Measurements from ENCODE around the gene CLRN1.

DNA sequence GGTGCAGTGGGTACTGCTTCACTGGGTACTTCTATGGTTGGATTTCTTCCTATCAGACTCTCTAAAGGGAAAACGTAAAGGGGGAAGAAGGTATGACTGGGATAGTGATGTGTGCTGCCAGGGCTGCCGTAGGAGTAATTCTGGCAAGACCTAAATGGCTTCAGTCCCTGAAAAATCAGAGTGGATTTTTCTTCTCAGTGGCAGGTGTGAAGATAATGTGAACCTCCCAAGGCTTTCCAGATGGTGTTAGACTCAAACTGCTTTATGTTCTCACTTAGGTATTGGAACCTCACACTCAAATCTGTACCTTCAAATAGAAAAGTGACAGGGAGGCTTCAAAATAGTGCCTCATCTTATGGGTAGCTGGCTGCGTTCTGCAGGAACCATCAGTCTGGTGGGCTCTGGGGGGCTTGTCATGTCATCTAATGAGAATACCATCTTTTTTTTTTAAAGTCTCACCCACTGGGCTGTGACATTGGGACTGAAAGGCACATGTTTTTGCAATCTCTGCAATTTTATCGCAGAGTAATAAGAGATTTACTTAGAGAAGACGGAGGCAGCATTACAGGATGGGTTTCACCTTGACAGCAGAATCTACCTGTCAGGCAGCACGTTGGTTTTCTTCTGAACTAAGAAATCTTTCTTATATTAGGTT lies 95.8 kb downstream of the CLRN1 start:
- TF ChIP-seq, protein P1, sequence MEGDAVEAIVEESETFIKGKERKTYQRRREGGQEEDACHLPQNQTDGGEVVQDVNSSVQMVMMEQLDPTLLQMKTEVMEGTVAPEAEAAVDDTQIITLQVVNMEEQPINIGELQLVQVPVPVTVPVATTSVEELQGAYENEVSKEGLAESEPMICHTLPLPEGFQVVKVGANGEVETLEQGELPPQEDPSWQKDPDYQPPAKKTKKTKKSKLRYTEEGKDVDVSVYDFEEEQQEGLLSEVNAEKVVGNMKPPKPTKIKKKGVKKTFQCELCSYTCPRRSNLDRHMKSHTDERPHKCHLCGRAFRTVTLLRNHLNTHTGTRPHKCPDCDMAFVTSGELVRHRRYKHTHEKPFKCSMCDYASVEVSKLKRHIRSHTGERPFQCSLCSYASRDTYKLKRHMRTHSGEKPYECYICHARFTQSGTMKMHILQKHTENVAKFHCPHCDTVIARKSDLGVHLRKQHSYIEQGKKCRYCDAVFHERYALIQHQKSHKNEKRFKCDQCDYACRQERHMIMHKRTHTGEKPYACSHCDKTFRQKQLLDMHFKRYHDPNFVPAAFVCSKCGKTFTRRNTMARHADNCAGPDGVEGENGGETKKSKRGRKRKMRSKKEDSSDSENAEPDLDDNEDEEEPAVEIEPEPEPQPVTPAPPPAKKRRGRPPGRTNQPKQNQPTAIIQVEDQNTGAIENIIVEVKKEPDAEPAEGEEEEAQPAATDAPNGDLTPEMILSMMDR (conservative IDR thresholded peaks at IDR 0.05; ENCODE audit: low read depth in 2 of 2), result no peak
- TF ChIP-seq EZH2phosphoT487 (IDR thresholded peaks at IDR 0.05; ENCODE audit: unreplicated experiment), result no peak
- TF ChIP-seq, protein P2, sequence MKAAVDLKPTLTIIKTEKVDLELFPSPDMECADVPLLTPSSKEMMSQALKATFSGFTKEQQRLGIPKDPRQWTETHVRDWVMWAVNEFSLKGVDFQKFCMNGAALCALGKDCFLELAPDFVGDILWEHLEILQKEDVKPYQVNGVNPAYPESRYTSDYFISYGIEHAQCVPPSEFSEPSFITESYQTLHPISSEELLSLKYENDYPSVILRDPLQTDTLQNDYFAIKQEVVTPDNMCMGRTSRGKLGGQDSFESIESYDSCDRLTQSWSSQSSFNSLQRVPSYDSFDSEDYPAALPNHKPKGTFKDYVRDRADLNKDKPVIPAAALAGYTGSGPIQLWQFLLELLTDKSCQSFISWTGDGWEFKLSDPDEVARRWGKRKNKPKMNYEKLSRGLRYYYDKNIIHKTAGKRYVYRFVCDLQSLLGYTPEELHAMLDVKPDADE (IDR thresholded peaks at IDR 0.05), result no peak
- no peak for TF ChIP-seq EZH2 (IDR thresholded peaks at IDR 0.05; ENCODE audit: low read depth, unreplicated experiment)
- no peak for TF ChIP-seq POLR2AphosphoS5 (IDR thresholded peaks at IDR 0.05; ENCODE audit: low read depth)
- TF ChIP-seq, protein P3, sequence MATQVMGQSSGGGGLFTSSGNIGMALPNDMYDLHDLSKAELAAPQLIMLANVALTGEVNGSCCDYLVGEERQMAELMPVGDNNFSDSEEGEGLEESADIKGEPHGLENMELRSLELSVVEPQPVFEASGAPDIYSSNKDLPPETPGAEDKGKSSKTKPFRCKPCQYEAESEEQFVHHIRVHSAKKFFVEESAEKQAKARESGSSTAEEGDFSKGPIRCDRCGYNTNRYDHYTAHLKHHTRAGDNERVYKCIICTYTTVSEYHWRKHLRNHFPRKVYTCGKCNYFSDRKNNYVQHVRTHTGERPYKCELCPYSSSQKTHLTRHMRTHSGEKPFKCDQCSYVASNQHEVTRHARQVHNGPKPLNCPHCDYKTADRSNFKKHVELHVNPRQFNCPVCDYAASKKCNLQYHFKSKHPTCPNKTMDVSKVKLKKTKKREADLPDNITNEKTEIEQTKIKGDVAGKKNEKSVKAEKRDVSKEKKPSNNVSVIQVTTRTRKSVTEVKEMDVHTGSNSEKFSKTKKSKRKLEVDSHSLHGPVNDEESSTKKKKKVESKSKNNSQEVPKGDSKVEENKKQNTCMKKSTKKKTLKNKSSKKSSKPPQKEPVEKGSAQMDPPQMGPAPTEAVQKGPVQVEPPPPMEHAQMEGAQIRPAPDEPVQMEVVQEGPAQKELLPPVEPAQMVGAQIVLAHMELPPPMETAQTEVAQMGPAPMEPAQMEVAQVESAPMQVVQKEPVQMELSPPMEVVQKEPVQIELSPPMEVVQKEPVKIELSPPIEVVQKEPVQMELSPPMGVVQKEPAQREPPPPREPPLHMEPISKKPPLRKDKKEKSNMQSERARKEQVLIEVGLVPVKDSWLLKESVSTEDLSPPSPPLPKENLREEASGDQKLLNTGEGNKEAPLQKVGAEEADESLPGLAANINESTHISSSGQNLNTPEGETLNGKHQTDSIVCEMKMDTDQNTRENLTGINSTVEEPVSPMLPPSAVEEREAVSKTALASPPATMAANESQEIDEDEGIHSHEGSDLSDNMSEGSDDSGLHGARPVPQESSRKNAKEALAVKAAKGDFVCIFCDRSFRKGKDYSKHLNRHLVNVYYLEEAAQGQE (IDR thresholded peaks at IDR 0.05; ENCODE audit: unreplicated experiment), result no peak
- no peak for TF ChIP-seq JUNB (IDR thresholded peaks at IDR 0.05; ENCODE audit: unreplicated experiment)
- no peak for TF ChIP-seq CREB1 (CRISPR knock-in tag; IDR thresholded peaks at IDR 0.05; ENCODE audit: low read depth)
- no peak for TF ChIP-seq STAT1 (IDR thresholded peaks at IDR 0.05; ENCODE audit: unreplicated experiment)
- TF ChIP-seq, protein P4, sequence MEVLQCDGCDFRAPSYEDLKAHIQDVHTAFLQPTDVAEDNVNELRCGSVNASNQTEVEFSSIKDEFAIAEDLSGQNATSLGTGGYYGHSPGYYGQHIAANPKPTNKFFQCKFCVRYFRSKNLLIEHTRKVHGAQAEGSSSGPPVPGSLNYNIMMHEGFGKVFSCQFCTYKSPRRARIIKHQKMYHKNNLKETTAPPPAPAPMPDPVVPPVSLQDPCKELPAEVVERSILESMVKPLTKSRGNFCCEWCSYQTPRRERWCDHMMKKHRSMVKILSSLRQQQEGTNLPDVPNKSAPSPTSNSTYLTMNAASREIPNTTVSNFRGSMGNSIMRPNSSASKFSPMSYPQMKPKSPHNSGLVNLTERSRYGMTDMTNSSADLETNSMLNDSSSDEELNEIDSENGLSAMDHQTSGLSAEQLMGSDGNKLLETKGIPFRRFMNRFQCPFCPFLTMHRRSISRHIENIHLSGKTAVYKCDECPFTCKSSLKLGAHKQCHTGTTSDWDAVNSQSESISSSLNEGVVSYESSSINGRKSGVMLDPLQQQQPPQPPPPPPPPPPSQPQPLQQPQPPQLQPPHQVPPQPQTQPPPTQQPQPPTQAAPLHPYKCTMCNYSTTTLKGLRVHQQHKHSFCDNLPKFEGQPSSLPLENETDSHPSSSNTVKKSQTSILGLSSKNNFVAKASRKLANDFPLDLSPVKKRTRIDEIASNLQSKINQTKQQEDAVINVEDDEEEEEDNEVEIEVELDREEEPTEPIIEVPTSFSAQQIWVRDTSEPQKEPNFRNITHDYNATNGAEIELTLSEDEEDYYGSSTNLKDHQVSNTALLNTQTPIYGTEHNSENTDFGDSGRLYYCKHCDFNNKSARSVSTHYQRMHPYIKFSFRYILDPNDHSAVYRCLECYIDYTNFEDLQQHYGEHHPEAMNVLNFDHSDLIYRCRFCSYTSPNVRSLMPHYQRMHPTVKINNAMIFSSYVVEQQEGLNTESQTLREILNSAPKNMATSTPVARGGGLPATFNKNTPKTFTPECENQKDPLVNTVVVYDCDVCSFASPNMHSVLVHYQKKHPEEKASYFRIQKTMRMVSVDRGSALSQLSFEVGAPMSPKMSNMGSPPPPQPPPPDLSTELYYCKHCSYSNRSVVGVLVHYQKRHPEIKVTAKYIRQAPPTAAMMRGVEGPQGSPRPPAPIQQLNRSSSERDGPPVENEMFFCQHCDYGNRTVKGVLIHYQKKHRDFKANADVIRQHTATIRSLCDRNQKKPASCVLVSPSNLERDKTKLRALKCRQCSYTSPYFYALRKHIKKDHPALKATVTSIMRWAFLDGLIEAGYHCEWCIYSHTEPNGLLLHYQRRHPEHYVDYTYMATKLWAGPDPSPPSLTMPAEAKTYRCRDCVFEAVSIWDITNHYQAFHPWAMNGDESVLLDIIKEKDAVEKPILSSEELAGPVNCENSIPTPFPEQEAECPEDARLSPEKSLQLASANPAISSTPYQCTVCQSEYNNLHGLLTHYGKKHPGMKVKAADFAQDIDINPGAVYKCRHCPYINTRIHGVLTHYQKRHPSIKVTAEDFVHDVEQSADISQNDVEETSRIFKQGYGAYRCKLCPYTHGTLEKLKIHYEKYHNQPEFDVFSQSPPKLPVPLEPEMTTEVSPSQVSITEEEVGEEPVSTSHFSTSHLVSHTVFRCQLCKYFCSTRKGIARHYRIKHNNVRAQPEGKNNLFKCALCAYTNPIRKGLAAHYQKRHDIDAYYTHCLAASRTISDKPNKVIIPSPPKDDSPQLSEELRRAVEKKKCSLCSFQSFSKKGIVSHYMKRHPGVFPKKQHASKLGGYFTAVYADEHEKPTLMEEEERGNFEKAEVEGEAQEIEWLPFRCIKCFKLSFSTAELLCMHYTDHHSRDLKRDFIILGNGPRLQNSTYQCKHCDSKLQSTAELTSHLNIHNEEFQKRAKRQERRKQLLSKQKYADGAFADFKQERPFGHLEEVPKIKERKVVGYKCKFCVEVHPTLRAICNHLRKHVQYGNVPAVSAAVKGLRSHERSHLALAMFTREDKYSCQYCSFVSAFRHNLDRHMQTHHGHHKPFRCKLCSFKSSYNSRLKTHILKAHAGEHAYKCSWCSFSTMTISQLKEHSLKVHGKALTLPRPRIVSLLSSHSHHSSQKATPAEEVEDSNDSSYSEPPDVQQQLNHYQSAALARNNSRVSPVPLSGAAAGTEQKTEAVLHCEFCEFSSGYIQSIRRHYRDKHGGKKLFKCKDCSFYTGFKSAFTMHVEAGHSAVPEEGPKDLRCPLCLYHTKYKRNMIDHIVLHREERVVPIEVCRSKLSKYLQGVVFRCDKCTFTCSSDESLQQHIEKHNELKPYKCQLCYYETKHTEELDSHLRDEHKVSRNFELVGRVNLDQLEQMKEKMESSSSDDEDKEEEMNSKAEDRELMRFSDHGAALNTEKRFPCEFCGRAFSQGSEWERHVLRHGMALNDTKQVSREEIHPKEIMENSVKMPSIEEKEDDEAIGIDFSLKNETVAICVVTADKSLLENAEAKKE (CRISPR knock-in tag; IDR thresholded peaks at IDR 0.05), result no peak
- no peak for TF ChIP-seq ZNF331 (CRISPR knock-in tag; IDR thresholded peaks at IDR 0.05; ENCODE audit: low read depth)
- no peak for TF ChIP-seq ZNF114 (CRISPR knock-in tag; IDR thresholded peaks at IDR 0.05)
- TF ChIP-seq NANOG (IDR thresholded peaks at IDR 0.05; ENCODE audit: borderline replicate concordance), result no peak
